H1 (cell line): Measurements from ENCODE around the gene FOXK1. TPM values are rescaled to one million over a fixed set of nuclear protein-coding genes. Genes with fewer than 3 reads are reported as not detected.

ENCODE experiments used
- CBX8 ChIP-seq: fragments of 300-800, 300-1000 bp; sonication (generic); IDR thresholded peaks from 2 replicates; pipeline ENCODE4 v1.7.1; 2016; ENCODE audit warnings: low read depth, low read length, borderline replicate concordance
- FOSL1 ChIP-seq: IDR thresholded peaks from 2 replicates; pipeline ENCODE4 v1.6.1; 2011; ENCODE audit warnings: mild to moderate bottlenecking, low read depth, low read length, moderate library complexity; ENCODE audit not compliant: insufficient read depth
- PHF8 ChIP-seq: fragments of 200-600 bp; sonication (generic); conservative IDR thresholded peaks from 2 replicates; pipeline ENCODE4 v1.7.1; 2012; ENCODE audit warnings: low read depth, mild to moderate bottlenecking, inconsistent platforms, low read length, moderate library complexity
- POLR2A ChIP-seq, 2 experiments: IDR thresholded peaks; 1 replicate in 1 of 2; 2 replicates in 1 of 2; pipeline ENCODE4 v1.6.1; 2011; ENCODE audit warnings: low read depth in 2 of 2, low read length in 2 of 2, mild to moderate bottlenecking in 2 of 2; ENCODE audit errors: control extremely low read depth in 1 of 2
- SIX5 ChIP-seq: IDR thresholded peaks from 2 replicates; pipeline ENCODE4 v1.6.1; 2011; ENCODE audit warnings: mild to moderate bottlenecking, low read depth, low read length
- SRF ChIP-seq: IDR thresholded peaks from 2 replicates; pipeline ENCODE4 v1.6.1; 2011; ENCODE audit warnings: mild to moderate bottlenecking, low read depth, low read length, moderate library complexity
- TBP ChIP-seq: IDR thresholded peaks from 2 replicates; pipeline ENCODE4 v1.6.1; 2011; ENCODE audit warnings: low read depth, low read length, improper control_type of control experiment
- polyA plus RNA-seq, 7 experiments: library from polyadenylated mRNA; depleted of rRNA in 3 of 7; stranded (reverse) in 5 of 7; unstranded in 2 of 7; fragments of >200 nt in 5 of 7; fragments of 200-250 nt in 2 of 7; gene quantifications; 1 replicate in 5 of 7; 2 replicates in 1 of 7; 4 replicates in 1 of 7; pipeline versions ENCODE4 v1.2.1 to v1.2.3, GENCODE V29; 2011 to 2013; ENCODE audit warnings: missing spikeins in 2 of 7, mixed read lengths in 2 of 7
- total RNA-seq: library from RNA; stranded (reverse); fragmentation: NEBNext Ultra II Directional; extraction: Animal tissue kit (Norgen Biotek cat#: 25700); gene quantifications from 2 replicates; pipeline ENCODE4 v1.2.1, GENCODE V29; 2021
- TF ChIP-seq, protein P1 (sequence below): fragments of 300-600 bp; sonication (generic); IDR thresholded peaks from 2 replicates; pipeline ENCODE4 v1.7.1; 2012; ENCODE audit warnings: low read length, moderate library complexity, mild to moderate bottlenecking, inconsistent platforms; ENCODE audit not compliant: insufficient replicate concordance
- TF ChIP-seq, protein P2 (sequence below), 3 experiments: IDR thresholded peaks; 1 replicate in 2 of 3; 2 replicates in 1 of 3; pipeline versions ENCODE4 v1.5.1 to v1.6.1; 2011; ENCODE audit warnings: low read length in 3 of 3, mild to moderate bottlenecking in 3 of 3, inconsistent platforms in 2 of 3, low read depth in 1 of 3, moderate library complexity in 1 of 3; ENCODE audit not compliant: insufficient read depth in 1 of 3; ENCODE audit errors: control extremely low read depth in 1 of 3

Gene FOXK1
- total and polyA plus RNA-seq, 2 of the 8 experiments (the other 6 are each of a cell fraction or from before 2014, with no cell fraction given) = 2.0 to 8.5 TPM

DNA sequence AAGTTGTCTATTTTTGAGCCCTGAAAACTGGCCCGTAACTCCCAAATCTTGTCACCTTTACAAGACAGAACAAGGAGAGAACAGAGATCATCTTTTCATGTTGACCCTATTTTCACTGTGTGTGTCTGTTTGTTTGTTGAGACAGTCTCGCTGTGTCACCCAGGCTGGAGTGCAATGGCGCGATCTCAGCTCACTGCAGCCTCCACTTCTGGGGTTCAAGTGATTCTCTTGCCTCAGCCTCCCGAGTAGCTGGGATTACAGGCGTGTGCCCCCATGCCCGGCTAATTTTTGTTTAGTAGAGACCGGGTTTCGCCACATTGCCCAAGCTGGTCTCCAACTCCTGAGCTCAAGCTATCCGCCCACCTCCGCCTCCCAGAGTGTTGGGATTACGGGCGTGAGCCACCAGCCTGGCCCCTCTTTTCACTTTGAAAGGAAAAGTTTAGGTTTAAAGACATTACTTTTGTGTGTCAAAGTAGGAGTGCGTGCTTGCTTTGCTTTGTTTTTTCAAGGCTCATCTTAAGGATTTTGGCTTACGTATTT lies 32.1 kb downstream of the FOXK1 start (continued):
- TF ChIP-seq, protein P1, sequence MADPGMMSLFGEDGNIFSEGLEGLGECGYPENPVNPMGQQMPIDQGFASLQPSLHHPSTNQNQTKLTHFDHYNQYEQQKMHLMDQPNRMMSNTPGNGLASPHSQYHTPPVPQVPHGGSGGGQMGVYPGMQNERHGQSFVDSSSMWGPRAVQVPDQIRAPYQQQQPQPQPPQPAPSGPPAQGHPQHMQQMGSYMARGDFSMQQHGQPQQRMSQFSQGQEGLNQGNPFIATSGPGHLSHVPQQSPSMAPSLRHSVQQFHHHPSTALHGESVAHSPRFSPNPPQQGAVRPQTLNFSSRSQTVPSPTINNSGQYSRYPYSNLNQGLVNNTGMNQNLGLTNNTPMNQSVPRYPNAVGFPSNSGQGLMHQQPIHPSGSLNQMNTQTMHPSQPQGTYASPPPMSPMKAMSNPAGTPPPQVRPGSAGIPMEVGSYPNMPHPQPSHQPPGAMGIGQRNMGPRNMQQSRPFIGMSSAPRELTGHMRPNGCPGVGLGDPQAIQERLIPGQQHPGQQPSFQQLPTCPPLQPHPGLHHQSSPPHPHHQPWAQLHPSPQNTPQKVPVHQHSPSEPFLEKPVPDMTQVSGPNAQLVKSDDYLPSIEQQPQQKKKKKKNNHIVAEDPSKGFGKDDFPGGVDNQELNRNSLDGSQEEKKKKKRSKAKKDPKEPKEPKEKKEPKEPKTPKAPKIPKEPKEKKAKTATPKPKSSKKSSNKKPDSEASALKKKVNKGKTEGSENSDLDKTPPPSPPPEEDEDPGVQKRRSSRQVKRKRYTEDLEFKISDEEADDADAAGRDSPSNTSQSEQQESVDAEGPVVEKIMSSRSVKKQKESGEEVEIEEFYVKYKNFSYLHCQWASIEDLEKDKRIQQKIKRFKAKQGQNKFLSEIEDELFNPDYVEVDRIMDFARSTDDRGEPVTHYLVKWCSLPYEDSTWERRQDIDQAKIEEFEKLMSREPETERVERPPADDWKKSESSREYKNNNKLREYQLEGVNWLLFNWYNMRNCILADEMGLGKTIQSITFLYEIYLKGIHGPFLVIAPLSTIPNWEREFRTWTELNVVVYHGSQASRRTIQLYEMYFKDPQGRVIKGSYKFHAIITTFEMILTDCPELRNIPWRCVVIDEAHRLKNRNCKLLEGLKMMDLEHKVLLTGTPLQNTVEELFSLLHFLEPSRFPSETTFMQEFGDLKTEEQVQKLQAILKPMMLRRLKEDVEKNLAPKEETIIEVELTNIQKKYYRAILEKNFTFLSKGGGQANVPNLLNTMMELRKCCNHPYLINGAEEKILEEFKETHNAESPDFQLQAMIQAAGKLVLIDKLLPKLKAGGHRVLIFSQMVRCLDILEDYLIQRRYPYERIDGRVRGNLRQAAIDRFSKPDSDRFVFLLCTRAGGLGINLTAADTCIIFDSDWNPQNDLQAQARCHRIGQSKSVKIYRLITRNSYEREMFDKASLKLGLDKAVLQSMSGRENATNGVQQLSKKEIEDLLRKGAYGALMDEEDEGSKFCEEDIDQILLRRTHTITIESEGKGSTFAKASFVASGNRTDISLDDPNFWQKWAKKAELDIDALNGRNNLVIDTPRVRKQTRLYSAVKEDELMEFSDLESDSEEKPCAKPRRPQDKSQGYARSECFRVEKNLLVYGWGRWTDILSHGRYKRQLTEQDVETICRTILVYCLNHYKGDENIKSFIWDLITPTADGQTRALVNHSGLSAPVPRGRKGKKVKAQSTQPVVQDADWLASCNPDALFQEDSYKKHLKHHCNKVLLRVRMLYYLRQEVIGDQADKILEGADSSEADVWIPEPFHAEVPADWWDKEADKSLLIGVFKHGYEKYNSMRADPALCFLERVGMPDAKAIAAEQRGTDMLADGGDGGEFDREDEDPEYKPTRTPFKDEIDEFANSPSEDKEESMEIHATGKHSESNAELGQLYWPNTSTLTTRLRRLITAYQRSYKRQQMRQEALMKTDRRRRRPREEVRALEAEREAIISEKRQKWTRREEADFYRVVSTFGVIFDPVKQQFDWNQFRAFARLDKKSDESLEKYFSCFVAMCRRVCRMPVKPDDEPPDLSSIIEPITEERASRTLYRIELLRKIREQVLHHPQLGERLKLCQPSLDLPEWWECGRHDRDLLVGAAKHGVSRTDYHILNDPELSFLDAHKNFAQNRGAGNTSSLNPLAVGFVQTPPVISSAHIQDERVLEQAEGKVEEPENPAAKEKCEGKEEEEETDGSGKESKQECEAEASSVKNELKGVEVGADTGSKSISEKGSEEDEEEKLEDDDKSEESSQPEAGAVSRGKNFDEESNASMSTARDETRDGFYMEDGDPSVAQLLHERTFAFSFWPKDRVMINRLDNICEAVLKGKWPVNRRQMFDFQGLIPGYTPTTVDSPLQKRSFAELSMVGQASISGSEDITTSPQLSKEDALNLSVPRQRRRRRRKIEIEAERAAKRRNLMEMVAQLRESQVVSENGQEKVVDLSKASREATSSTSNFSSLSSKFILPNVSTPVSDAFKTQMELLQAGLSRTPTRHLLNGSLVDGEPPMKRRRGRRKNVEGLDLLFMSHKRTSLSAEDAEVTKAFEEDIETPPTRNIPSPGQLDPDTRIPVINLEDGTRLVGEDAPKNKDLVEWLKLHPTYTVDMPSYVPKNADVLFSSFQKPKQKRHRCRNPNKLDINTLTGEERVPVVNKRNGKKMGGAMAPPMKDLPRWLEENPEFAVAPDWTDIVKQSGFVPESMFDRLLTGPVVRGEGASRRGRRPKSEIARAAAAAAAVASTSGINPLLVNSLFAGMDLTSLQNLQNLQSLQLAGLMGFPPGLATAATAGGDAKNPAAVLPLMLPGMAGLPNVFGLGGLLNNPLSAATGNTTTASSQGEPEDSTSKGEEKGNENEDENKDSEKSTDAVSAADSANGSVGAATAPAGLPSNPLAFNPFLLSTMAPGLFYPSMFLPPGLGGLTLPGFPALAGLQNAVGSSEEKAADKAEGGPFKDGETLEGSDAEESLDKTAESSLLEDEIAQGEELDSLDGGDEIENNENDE = no peak
- TF ChIP-seq POLR2A (IDR thresholded peaks at IDR 0.05; ENCODE audit: control extremely low read depth in 1 of 2, low read depth in 2 of 2, low read length in 2 of 2) (no peak), SRF (no peak), CBX8 (no peak), TBP (no peak), PHF8 (no peak), SIX5 (no peak), FOSL1 (no peak)
- TF ChIP-seq, protein P2, sequence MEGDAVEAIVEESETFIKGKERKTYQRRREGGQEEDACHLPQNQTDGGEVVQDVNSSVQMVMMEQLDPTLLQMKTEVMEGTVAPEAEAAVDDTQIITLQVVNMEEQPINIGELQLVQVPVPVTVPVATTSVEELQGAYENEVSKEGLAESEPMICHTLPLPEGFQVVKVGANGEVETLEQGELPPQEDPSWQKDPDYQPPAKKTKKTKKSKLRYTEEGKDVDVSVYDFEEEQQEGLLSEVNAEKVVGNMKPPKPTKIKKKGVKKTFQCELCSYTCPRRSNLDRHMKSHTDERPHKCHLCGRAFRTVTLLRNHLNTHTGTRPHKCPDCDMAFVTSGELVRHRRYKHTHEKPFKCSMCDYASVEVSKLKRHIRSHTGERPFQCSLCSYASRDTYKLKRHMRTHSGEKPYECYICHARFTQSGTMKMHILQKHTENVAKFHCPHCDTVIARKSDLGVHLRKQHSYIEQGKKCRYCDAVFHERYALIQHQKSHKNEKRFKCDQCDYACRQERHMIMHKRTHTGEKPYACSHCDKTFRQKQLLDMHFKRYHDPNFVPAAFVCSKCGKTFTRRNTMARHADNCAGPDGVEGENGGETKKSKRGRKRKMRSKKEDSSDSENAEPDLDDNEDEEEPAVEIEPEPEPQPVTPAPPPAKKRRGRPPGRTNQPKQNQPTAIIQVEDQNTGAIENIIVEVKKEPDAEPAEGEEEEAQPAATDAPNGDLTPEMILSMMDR (IDR thresholded peaks at IDR 0.05; ENCODE audit: control extremely low read depth in 1 of 3, insufficient read depth in 1 of 3, low read depth in 1 of 3, low read length in 3 of 3) = no peak
